22Rv1 (cell line): ENCODE measurements around the gene RAD23B.

Experiments used
- CTCF ChIP-seq: fragments of 450-650 bp; IDR thresholded peaks from 2 replicates; pipeline ENCODE4 v1.5.1; 2017; ENCODE audit warnings: mild to moderate bottlenecking
- ZFX ChIP-seq: fragments of 450-650 bp; IDR thresholded peaks from 2 replicates; pipeline ENCODE4 v1.6.1; 2017; ENCODE audit warnings: antibody characterized with exemption, borderline replicate concordance

GRCh38 chr9:107323836-107324585 lies 40.9 kb downstream of the RAD23B start:
- no peak for TF ChIP-seq CTCF
- TF ChIP-seq ZFX = no peak
